WTC11 (cell line): Measurements from ENCODE around the gene LTBP1.

Experiments
- IRF2 ChIP-seq: sonication (generic); formaldehyde crosslinking; IDR thresholded peaks from 2 replicates; pipeline ENCODE4 v1.8.0; 2022; ENCODE audit warnings: low read depth, missing genetic modification reagents, borderline replicate concordance
- JUN ChIP-seq: sonication (generic); formaldehyde crosslinking; IDR thresholded peaks from 2 replicates; pipeline ENCODE4 v1.8.0; 2023; ENCODE audit warnings: mild to moderate bottlenecking, missing genetic modification reagents
- MXD4 ChIP-seq: fragments of 250-450 bp; sonication (Bioruptor Pico); IDR thresholded peaks from 2 replicates; pipeline ENCODE4 v1.8.0; 2021; ENCODE audit warnings: mild to moderate bottlenecking, moderate library complexity, borderline replicate concordance
- RELA ChIP-seq: sonication (generic); formaldehyde crosslinking; IDR thresholded peaks from 2 replicates; pipeline ENCODE4 v1.8.1; 2022; ENCODE audit warnings: missing genetic modification reagents, mild to moderate bottlenecking, borderline replicate concordance
- SP1 ChIP-seq: sonication (generic); formaldehyde crosslinking; conservative IDR thresholded peaks from 2 replicates; pipeline ENCODE4 v1.8.1; 2022; ENCODE audit warnings: missing genetic modification reagents
- ZNF138 ChIP-seq: sonication (generic); formaldehyde crosslinking; conservative IDR thresholded peaks from 2 replicates; pipeline ENCODE4 v1.8.1; 2022; ENCODE audit warnings: mild to moderate bottlenecking, moderate library complexity, missing genetic modification reagents
- TF ChIP-seq, protein P1 (sequence below): fragments of 200-600 bp; IDR thresholded peaks from 2 replicates; pipeline ENCODE4 v1.8.0; 2022; ENCODE audit warnings: antibody characterized with exemption
- TF ChIP-seq, protein P2 (sequence below): sonication (generic); formaldehyde crosslinking; IDR thresholded peaks from 2 replicates; pipeline ENCODE4 v1.8.1; 2022; ENCODE audit warnings: missing genetic modification reagents, borderline replicate concordance
- TF ChIP-seq, protein P3 (sequence below): sonication (generic); formaldehyde crosslinking; IDR thresholded peaks from 2 replicates; pipeline ENCODE4 v1.8.0; 2022; ENCODE audit warnings: mild to moderate bottlenecking, missing genetic modification reagents
- TF ChIP-seq, protein P4 (sequence below): sonication (generic); formaldehyde crosslinking; IDR thresholded peaks from 2 replicates; pipeline ENCODE4 v1.8.0; 2023; ENCODE audit warnings: missing genetic modification reagents
- TF ChIP-seq, protein P5 (sequence below): sonication (generic); formaldehyde crosslinking; IDR thresholded peaks from 2 replicates; pipeline ENCODE4 v1.8.1; 2023; ENCODE audit warnings: mild to moderate bottlenecking, missing genetic modification reagents, moderate library complexity

DNA sequence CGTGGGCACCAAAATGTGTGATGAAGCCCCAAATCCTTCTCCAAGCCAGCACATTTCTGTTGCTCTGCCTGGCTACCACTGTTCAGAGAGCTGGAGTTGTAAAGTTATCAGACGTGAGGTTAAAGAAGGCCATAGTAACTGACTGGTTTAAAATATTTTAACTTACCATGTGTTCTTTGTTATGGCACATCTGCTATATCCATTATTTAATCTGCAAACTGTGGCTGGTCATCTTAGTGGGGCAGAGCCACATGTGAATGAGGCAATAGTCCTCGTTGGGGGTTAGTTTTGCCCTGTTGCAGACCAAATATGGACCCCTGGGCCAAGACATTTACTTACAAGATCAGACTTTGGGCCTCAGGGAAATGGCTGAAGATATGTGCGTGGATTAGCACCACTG is 315.3 kb downstream of the LTBP1 start:
- TF ChIP-seq, protein P1, sequence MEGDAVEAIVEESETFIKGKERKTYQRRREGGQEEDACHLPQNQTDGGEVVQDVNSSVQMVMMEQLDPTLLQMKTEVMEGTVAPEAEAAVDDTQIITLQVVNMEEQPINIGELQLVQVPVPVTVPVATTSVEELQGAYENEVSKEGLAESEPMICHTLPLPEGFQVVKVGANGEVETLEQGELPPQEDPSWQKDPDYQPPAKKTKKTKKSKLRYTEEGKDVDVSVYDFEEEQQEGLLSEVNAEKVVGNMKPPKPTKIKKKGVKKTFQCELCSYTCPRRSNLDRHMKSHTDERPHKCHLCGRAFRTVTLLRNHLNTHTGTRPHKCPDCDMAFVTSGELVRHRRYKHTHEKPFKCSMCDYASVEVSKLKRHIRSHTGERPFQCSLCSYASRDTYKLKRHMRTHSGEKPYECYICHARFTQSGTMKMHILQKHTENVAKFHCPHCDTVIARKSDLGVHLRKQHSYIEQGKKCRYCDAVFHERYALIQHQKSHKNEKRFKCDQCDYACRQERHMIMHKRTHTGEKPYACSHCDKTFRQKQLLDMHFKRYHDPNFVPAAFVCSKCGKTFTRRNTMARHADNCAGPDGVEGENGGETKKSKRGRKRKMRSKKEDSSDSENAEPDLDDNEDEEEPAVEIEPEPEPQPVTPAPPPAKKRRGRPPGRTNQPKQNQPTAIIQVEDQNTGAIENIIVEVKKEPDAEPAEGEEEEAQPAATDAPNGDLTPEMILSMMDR: no peak
- TF ChIP-seq MXD4: no peak
- TF ChIP-seq, protein P2, sequence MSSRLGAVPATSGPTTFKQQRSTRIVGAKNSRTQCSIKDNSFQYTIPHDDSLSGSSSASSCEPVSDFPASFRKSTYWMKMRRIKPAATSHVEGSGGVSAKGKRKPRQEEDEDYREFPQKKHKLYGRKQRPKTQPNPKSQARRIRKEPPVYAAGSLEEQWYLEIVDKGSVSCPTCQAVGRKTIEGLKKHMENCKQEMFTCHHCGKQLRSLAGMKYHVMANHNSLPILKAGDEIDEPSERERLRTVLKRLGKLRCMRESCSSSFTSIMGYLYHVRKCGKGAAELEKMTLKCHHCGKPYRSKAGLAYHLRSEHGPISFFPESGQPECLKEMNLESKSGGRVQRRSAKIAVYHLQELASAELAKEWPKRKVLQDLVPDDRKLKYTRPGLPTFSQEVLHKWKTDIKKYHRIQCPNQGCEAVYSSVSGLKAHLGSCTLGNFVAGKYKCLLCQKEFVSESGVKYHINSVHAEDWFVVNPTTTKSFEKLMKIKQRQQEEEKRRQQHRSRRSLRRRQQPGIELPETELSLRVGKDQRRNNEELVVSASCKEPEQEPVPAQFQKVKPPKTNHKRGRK: no peak
- TF ChIP-seq RELA: no peak
- TF ChIP-seq, protein P3, sequence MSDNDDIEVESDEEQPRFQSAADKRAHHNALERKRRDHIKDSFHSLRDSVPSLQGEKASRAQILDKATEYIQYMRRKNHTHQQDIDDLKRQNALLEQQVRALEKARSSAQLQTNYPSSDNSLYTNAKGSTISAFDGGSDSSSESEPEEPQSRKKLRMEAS (CRISPR knock-in tag): no peak
- TF ChIP-seq SP1 (CRISPR knock-in tag): no peak
- no peak for TF ChIP-seq JUN (CRISPR knock-in tag)
- TF ChIP-seq, protein P4, sequence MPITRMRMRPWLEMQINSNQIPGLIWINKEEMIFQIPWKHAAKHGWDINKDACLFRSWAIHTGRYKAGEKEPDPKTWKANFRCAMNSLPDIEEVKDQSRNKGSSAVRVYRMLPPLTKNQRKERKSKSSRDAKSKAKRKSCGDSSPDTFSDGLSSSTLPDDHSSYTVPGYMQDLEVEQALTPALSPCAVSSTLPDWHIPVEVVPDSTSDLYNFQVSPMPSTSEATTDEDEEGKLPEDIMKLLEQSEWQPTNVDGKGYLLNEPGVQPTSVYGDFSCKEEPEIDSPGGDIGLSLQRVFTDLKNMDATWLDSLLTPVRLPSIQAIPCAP (CRISPR knock-in tag): no peak
- TF ChIP-seq, protein P5, sequence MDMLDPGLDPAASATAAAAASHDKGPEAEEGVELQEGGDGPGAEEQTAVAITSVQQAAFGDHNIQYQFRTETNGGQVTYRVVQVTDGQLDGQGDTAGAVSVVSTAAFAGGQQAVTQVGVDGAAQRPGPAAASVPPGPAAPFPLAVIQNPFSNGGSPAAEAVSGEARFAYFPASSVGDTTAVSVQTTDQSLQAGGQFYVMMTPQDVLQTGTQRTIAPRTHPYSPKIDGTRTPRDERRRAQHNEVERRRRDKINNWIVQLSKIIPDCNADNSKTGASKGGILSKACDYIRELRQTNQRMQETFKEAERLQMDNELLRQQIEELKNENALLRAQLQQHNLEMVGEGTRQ (CRISPR knock-in tag): no peak
- TF ChIP-seq IRF2 (CRISPR knock-in tag): no peak
- no peak for TF ChIP-seq ZNF138 (CRISPR knock-in tag)
